ENCODE results near the gene UBAC2. TPM values are rescaled to one million over a fixed set of nuclear protein-coding genes. Genes with fewer than 3 reads are reported as not detected.

Gene UBAC2
- total and polyA plus RNA-seq, 11 donors = 32.6 to 66.9 (median 48.5) TPM

- ATAC-seq (no peak), DNase-seq (no peak)
- intact Hi-C loops (cut with DNase I) = loop anchor here in 2 of 10 donors (5.0 kb wide), 1 partner anchor 71 kb away; no protein-coding TSS in a partner anchor
- WGBS, 4 donors = 59 to 68% (median 63%) methylated on average over 3 of the region's 3 CpGs
- H3K27ac ChIP-seq = no peak overlapping the region
- H3K4me1 ChIP-seq = no peaks in the 10 kb centered on the region
- TF ChIP-seq CTCF (IDR thresholded peaks at IDR 0.05) = no peak
- no peak for TF ChIP-seq POLR2A (IDR thresholded peaks at IDR 0.05)
- H3K9me3 ChIP-seq = no peaks in the 10 kb centered on the region
- no peak overlapping the region for H3K4me3 ChIP-seq
- H3K27me3 ChIP-seq = no peaks in the 10 kb centered on the region
- H3K36me3 ChIP-seq = no peaks in the 10 kb centered on the region
These were observed 9.2 kb upstream of the UBAC2 start for GRCh38 chr13:99191336-99191899.

- Histone ChIP-seq H3K36me3 (no peaks in the 10 kb centered on the region), H3K9me3 (no peaks in the 10 kb centered on the region), H3K27ac (no peak overlapping the region), H3K4me1 (no peaks in the 10 kb centered on the region), H3K4me3 (no peak overlapping the region), H3K27me3 (no peaks in the 10 kb centered on the region)
- no peak for ATAC-seq
- WGBS, 4 donors = 83 to 91% (median 86%) methylated on average over 7 of the region's 7 CpGs
- intact Hi-C loops (cut with DNase I) = loop anchor here in 2 of 10 donors (5.0 kb wide), 1 partner anchor 70 kb away; no protein-coding TSS in a partner anchor
- TF ChIP-seq CTCF (IDR thresholded peaks at IDR 0.05) = no peak
- TF ChIP-seq POLR2A (IDR thresholded peaks at IDR 0.05) = no peak
- DNase-seq = no peak
These were observed 8.7 kb upstream of the UBAC2 start for GRCh38 chr13:99191900-99192399.

DNA sequence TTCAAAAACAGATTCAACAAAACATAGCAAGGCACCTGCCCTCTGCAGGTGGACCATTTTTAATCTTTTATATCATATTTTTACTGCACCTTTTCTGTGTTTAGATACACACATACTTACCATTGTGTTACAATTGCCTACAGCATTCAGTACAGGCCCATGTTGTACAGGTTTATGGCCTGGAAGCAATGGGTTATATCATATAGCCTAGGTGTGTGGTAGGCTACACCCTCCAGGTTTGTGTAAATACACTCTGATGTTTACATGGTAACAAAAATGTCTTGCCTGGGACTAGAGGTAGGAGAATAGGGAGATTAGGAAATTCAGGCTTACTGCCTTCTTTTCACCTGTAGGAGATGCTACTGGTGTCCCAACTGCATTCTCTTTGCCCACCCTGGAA lies 8.2 kb upstream of the UBAC2 start:
- DNase-seq = no peak
- no peak overlapping the region for H3K27ac ChIP-seq
- H3K4me3 ChIP-seq = no peak overlapping the region
- ATAC-seq = no peak
- TF ChIP-seq POLR2A (IDR thresholded peaks at IDR 0.05) = no peak
- TF ChIP-seq CTCF (IDR thresholded peaks at IDR 0.05) = no peak
- no peaks in the 10 kb centered on the region for H3K9me3 ChIP-seq
- H3K27me3 ChIP-seq = no peaks in the 10 kb centered on the region
- intact Hi-C loops (cut with DNase I) = loop anchor here in 2 of 10 donors (5.0 kb wide), 1 partner anchor 70 kb away; no protein-coding TSS in a partner anchor
- no peaks in the 10 kb centered on the region for H3K36me3 ChIP-seq
- no peaks in the 10 kb centered on the region for H3K4me1 ChIP-seq

- Histone ChIP-seq H3K36me3 (no peaks in the 10 kb centered on the region), H3K27ac (no peak overlapping the region), H3K9me3 (no peaks in the 10 kb centered on the region), H3K4me1 (no peaks in the 10 kb centered on the region), H3K27me3 (no peaks in the 10 kb centered on the region), H3K4me3 (no peak overlapping the region)
- DNase-seq (no peak), ATAC-seq (no peak)
- intact Hi-C loops (cut with DNase I) = loop anchor here in 2 of 10 donors (5.0 kb wide), 1 partner anchor 69 kb away; no protein-coding TSS in a partner anchor
- 77 to 85% (median 82%) methylated on average over 4 of the region's 4 CpGs for WGBS, 4 donors
- TF ChIP-seq CTCF (IDR thresholded peaks at IDR 0.05) (no peak), POLR2A (IDR thresholded peaks at IDR 0.05) (no peak)
These were observed 7.5 kb upstream of the UBAC2 start for GRCh38 chr13:99193152-99193551.

Data from heart left ventricle (tissue), 16 donors.